ENCODE results near the gene SPATS2L.

The SPATS2L gene

DNA sequence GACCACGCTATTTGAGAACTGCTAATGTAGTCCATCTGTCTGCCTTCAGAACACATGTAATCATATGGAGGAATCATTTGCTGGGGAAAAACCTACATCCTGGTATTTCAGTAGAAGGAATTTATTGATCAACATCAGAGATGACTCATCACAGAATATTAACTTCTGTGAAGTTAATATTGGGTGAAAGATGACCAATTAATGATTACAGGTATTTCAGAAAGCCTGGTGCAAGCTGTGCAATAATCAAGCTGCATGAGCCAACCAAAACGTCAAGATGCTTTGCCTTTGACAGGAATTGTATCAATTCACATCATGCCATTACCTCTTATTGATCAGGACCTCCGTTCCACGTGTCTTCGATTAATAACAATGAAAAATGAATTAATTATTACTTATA lies 9.4 kb upstream of the SPATS2L start:
- no peak for DNase-seq

DNA sequence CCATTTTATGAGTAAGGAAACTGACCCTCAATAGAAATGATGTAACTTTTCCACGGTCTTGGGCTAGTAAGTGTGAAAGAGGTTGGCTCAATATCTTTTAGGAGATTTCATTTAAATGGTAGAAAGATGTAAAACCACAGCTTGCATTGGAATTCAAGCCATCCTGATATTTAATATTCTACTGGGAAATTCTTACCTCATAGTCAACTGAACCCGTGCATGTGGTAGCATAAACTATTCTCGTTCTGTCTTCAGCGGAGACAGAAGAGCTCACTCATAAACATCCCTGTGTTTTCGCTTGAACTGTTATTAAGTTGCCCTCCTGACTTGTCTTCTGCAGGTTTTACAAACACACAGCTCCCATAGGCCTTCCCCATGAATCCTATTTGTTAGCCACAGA lies 8.5 kb upstream of the SPATS2L start:
- DNase-seq = no peak

DNA sequence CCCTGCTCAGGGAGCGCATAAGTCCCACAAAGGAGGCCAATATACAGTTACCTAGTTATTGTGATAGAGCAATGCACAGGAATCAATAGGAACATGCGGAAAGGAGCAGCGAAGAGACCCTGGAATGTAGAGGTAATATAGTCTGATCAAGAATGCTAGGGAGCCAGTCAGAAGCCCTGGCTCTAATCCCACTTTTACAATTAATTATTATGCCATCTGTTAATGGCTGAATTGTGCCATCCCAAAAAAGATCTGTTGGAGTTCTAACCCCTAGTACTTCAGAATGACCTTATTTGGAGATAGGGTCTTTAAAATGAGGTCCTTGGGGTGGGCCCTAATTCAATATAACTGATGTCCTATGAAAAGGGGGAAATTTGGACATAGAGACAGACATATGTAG lies 7.7 kb upstream of the SPATS2L start:
- no peak for DNase-seq

DNA sequence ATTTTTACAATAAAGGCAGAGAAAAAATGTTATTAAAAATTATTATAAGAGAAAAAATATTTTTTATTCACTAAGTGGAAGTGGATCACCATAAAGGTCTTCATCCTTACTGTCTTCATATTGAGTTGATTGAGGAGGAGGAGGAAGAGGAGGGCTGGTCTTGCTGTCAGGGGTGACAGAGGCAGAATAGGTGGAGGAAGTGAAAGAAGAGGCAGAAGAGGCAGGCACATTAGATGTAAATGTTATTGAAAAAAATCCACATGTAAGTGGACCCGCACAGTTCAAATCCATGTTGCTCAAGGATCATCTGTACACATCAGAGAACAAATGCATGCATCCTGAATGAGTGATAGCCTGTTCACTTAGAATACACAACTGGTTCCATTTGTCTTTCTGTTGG lies 6.4 kb upstream of the SPATS2L start:
- DNase-seq = no peak

- no peak for DNase-seq
These were observed 5.7 kb upstream of the SPATS2L start for GRCh38 chr2:200300638-200301314.

- DNase-seq = no peak
These were observed 4.3 kb upstream of the SPATS2L start for GRCh38 chr2:200301953-200302858.

DNA sequence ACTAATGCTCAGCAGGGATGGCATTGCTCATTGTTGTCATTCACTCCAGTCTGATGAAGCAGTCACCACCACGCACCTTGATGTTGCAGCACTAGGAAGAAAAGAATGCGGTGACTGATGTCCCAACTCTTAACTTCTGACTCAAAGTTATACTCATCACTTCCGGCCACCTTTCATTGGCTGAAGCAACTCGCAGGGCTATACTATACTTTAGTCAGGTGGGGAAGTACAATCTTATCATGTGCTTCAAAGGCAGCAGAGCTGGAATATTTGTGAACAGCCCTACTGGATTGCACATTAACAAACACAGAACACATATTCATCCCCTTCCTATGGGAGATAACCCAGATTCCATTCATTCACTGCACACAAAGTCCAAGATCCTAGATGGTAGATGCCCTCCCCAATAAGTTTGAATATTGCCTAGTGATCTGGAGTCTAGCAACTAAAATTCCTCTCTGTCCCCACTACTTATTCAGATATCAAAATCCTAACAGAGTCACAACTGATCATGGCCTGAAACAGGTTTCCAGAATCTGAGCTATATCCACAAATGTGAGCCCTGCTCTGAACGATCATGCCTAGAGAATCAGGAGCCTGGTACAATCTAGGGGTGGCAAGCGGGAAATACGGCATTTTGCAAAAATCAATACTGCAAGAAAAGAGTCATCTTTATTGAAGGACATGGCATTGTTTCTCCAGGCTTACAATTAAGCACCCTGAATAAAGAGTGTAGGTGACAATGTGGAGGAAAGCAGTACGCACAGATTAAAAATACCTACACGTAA lies 3.4 kb upstream of the SPATS2L start:
- no peak for DNase-seq

DNA sequence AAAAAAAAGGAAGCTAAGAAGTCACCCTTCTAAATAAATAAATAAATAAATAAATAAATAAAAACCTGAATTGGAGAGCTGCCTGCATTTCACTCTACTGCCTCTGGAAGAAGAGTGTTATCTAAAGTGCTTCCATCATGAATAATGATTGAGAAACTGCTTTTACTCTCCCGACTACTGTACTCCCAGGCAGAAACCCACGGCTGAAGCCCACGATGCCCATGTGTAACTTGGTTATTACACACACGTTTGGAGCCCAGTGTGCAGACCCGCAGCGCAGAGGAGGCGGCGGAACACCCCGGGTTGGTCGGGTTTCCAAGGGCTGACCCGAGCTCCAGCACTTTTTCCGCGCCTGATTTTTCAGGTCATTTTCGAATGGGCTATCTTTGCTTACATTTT lies 697 bp upstream of the SPATS2L start:
- DNase-seq = no peak

GRCh38 chr2:200306931-200307723 lies 634 bp downstream of the SPATS2L start:
- no peak for DNase-seq

DNA sequence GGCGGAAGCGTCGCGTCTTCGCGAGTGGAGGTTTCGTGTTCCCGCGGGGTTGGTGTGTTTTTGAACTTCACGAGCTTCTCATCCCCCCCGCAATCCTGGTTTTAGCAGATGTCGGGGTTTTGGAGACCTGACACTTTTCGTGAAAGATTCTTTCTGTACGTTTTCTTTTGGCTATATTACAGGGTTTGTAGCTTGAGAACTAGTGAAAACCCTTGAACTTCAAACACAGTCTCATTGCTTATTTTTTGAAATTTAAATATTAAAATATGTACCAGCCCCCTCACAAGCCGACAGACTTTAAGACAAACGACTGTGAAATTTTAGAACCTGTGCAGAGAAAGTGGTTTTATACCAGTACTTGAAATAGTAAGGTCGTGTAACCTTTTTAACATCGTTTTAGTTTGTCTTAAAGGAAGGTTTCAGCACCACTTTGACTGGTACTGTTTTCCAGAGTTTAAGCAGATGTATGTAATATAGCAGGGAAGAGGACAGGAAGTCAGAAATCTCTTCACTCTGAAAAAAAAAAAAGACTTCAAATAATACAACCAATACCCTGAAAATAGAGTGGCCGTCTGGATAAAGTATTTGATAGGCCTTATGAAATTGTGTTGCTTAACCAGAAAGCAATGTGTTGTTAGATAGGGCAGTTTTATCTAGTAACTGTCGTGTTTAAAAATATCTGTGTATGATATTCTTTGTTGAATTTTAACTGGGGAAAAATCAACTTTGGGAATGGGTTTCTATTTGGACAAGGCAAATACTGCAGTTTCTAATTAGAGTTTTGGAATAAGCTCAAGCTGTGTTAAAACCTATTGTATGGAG lies 1.4 kb downstream of the SPATS2L start:
- no peak for DNase-seq

DNA sequence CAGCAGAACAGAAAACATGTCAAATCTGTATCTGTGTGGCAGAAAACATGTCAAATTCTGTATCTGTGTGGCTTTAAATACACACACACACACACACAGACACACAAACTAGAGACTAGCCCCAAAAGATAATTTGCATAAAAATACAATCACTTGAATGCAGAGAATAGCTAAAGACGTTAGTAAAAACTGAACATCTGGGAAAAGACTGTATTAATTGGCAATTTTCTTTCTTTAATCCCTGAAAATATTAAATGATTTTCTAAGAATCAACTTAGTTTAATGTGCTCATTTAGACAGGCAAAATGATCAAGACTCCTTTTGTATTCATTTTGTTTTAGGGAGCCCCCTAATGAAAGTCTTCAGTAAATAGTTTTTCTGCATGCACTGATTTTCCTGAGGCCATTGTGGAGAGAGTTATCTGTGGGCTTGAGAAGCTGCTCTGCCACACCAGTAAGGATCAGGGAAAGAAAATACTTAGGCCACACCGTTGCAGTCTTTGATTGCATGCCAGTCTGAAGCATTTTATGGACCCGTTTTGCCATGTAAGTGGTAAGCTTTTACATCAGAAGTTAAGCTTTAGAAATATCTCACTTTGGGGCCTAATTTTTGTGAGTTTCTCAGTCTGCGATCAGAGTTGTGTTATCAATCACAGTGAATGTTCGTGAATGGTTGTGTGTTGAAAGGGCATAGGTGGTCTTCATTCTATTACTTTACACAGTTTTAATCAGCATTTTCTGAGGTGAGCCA lies 2.2 kb downstream of the SPATS2L start:
- no peak for DNase-seq

GRCh38 chr2:200309296-200310049 lies 3.0 kb downstream of the SPATS2L start:
- DNase-seq = no peak

- DNase-seq = no peak
These were observed 4.1 kb downstream of the SPATS2L start for GRCh38 chr2:200310545-200310971.

- DNase-seq = no peak
These were observed 4.6 kb downstream of the SPATS2L start for GRCh38 chr2:200311139-200311538.

- no peak for DNase-seq
These were observed 8.6 kb downstream of the SPATS2L start for GRCh38 chr2:200314976-200315567.

DNA sequence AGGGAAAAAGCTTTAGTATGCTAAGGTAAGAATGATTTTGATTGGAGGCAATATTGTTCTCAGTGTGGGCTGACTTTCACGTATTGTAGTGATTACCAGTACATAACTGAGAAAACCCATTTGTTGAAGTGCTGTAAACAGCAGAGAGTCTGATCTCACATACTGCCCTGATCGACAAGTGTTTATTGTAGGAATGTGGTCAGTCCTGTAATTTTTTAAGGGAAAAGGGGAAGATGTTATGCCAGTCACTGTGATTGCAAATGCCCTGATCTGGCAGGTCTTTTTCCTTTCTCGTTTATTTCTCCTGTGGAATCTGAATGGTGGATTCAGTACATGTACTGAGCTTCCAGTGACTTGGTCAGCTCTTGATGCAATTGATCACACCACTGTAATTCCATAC lies 11.5 kb downstream of the SPATS2L start:
- no peak for DNase-seq

- no peak for DNase-seq
These were observed 12.5 kb downstream of the SPATS2L start for GRCh38 chr2:200318940-200319435.

GRCh38 chr2:200319548-200320337 lies 13.2 kb downstream of the SPATS2L start:
- no peak for DNase-seq

GRCh38 chr2:200320344-200320743 lies 13.9 kb downstream of the SPATS2L start:
- no peak for DNase-seq

All from NCI-H2029 treated with DMSO at 0.1 percent for 48 hours (cell line).